Upper lobe of left lung (tissue), 4 donors: ENCODE results near the gene LTO1.

Experiments used
- CTCF ChIP-seq, 6 experiments: fragments of 450-650 bp in 4 of 6; fragments of 200-600 bp in 2 of 6; sonication (generic) in 2 of 6; IDR thresholded peaks; one replicate each; pipeline ENCODE4 v1.5.1; 2016 to 2019; ENCODE audit warnings: antibody characterized with exemption in 6 of 6
- EP300 ChIP-seq, 4 donors: sonication (generic); formaldehyde crosslinking; IDR thresholded peaks; one replicate each; pipeline ENCODE4 v1.5.1; 2017; ENCODE audit warnings: antibody characterized with exemption in 4 of 4, control low read depth in 2 of 4
- POLR2A ChIP-seq, 4 donors: fragments of 450-650 bp; IDR thresholded peaks; one replicate each; pipeline ENCODE4 v1.5.1; 2016 to 2017; ENCODE audit warnings: antibody characterized with exemption in 4 of 4, mild to moderate bottlenecking in 2 of 4
- POLR2AphosphoS5 ChIP-seq, 2 donors: sonication (generic); formaldehyde crosslinking; IDR thresholded peaks; one replicate each; pipeline ENCODE4 v1.5.1; 2017; ENCODE audit warnings: antibody characterized with exemption in 2 of 2

GRCh38 chr11:69674267-69674885 is 777 bp downstream of the LTO1 start:
- TF ChIP-seq CTCF (IDR thresholded peaks at IDR 0.05) (no peak), POLR2AphosphoS5 (IDR thresholded peaks at IDR 0.05) (no peak), POLR2A (IDR thresholded peaks at IDR 0.05) (no peak), EP300 (IDR thresholded peaks at IDR 0.05) (no peak)
